GM23338 (cell line): ENCODE results near the gene SLC30A3. TPM values are rescaled to one million over a fixed set of nuclear protein-coding genes. Genes with fewer than 3 reads are reported as not detected.

Experiments used
- ATAC-seq: fragments of 200-7000 bp; cut with Tn5 transposase; 3 replicates; pipeline ENCODE4 v1.9.1; 2020
- DNase-seq: peaks from one replicate; pipeline ENCODE4 v3.0.0-alpha.2; 2015; ENCODE audit warnings: low spot score
- H2AFZ ChIP-seq: fragments of 200-600 bp; sonication (generic); 2 replicates; pipeline ENCODE4 v1.8.0; 2016; ENCODE audit warnings: antibody characterized with exemption, mild to moderate bottlenecking, moderate library complexity
- H3F3A ChIP-seq: fragments of 200-600 bp; sonication (generic); replicated peaks from 2 replicates; pipeline ENCODE4 v1.8.0; 2017; ENCODE audit warnings: antibody characterized with exemption, mixed run types, low read depth
- H3K27ac ChIP-seq: fragments of 200-600 bp; sonication (generic); 2 replicates; pipeline ENCODE4 v1.6.1; 2016; ENCODE audit warnings: low read depth
- H3K27me3 ChIP-seq: fragments of 200-600 bp; sonication (generic); 2 replicates; pipeline ENCODE4 v1.8.0; 2016; ENCODE audit warnings: mild to moderate bottlenecking, mixed run types, moderate library complexity; ENCODE audit not compliant: insufficient read depth
- H3K36me3 ChIP-seq: fragments of 200-600 bp; sonication (generic); 2 replicates; pipeline ENCODE4 v1.8.0; 2016; ENCODE audit warnings: mild to moderate bottlenecking; ENCODE audit not compliant: insufficient read depth
- H3K4me1 ChIP-seq: fragments of 200-600 bp; sonication (generic); 2 replicates; pipeline ENCODE4 v1.8.0; 2016; ENCODE audit warnings: mild to moderate bottlenecking, moderate library complexity; ENCODE audit not compliant: insufficient read depth
- H3K4me2 ChIP-seq: fragments of 200-600 bp; sonication (generic); 2 replicates; pipeline ENCODE4 v1.7.1; 2017; ENCODE audit warnings: mixed run types
- H3K4me3 ChIP-seq: fragments of 200-600 bp; sonication (generic); 2 replicates; pipeline ENCODE4 v1.6.1; 2016; ENCODE audit warnings: mixed run types
- H3K79me2 ChIP-seq: fragments of 200-600 bp; sonication (generic); replicated peaks from 2 replicates; pipeline ENCODE4 v1.8.0; 2017; ENCODE audit warnings: mild to moderate bottlenecking; ENCODE audit not compliant: insufficient read depth
- H3K9me2 ChIP-seq: fragments of 200-600 bp; sonication (generic); 2 replicates; pipeline ENCODE4 v1.8.0; 2017; ENCODE audit not compliant: insufficient read depth
- H4K20me1 ChIP-seq: fragments of 200-600 bp; sonication (generic); replicated peaks from 2 replicates; pipeline ENCODE4 v1.8.0; 2017; ENCODE audit warnings: mild to moderate bottlenecking; ENCODE audit not compliant: insufficient read depth
- H3K27ac Mint-ChIP-seq: 2 replicates; pipeline ENCODE4 v1.8.0; 2020; ENCODE audit warnings: inconsistent platforms, mild to moderate bottlenecking, moderate library complexity, mixed read lengths
- H3K27me3 Mint-ChIP-seq: 3 replicates; pipeline ENCODE4 v1.8.0; 2022; ENCODE audit warnings: low read depth, mild to moderate bottlenecking, moderate library complexity, mixed read lengths, inconsistent platforms; ENCODE audit not compliant: insufficient read depth, poor library complexity
- H3K36me3 Mint-ChIP-seq: 3 replicates; pipeline ENCODE4 v1.8.0; 2021; ENCODE audit warnings: low read depth, mild to moderate bottlenecking, inconsistent platforms, moderate library complexity, mixed read lengths
- H3K4me1 Mint-ChIP-seq: 3 replicates; pipeline ENCODE4 v1.8.0; 2020; ENCODE audit warnings: mild to moderate bottlenecking, inconsistent platforms, mixed read lengths
- H3K4me3 Mint-ChIP-seq: 3 replicates; pipeline ENCODE4 v1.8.0; 2021; ENCODE audit warnings: moderate library complexity, mild to moderate bottlenecking, inconsistent platforms, mixed read lengths
- H3K9me3 Mint-ChIP-seq: 3 replicates; pipeline ENCODE4 v1.8.0; 2020; ENCODE audit warnings: moderate library complexity, mild to moderate bottlenecking, inconsistent platforms, mixed read lengths
- EZH2phosphoT487 ChIP-seq: fragments of 200-600 bp; sonication (generic); IDR thresholded peaks from one replicate; pipeline ENCODE4 v1.8.1; 2018; ENCODE audit warnings: antibody characterized with exemption; ENCODE audit not compliant: unreplicated experiment
- JUNB ChIP-seq: IDR thresholded peaks from one replicate; pipeline ENCODE4 v1.6.1; 2016; ENCODE audit warnings: antibody characterized with exemption; ENCODE audit not compliant: unreplicated experiment
- ZNF114 ChIP-seq: fragments of 250-450 bp; sonication (Bioruptor Pico); IDR thresholded peaks from 2 replicates; pipeline ENCODE4 v1.5.0; 2020; ENCODE audit warnings: mild to moderate bottlenecking, moderate library complexity
- ZNF331 ChIP-seq: fragments of 250-450 bp; sonication (Bioruptor Pico); IDR thresholded peaks from 2 replicates; pipeline ENCODE4 v1.5.0; 2020; ENCODE audit warnings: low read depth, mild to moderate bottlenecking, moderate library complexity
- polyA plus RNA-seq: library from polyadenylated mRNA; unstranded; fragments of >200 nt; fragmentation: Nextera tagmentation; extraction: Ambion mirVana; gene quantifications from 2 replicates; pipeline ENCODE4 v1.2.1, GENCODE V29; 2016
- total RNA-seq: library from RNA; depleted of rRNA; stranded (reverse); fragments of >200 nt; shearing (Covaris generic); gene quantifications from 2 replicates; pipeline ENCODE4 v1.2.3, GENCODE V29; 2014
- TF ChIP-seq, protein P1 (sequence below): fragments of 250-450 bp; sonication (Bioruptor Pico); IDR thresholded peaks from 2 replicates; pipeline ENCODE4 v1.5.0; 2020; ENCODE audit warnings: mild to moderate bottlenecking, moderate library complexity
- TF ChIP-seq, protein P2 (sequence below): IDR thresholded peaks from 2 replicates; pipeline ENCODE4 v1.6.1; 2016; ENCODE audit warnings: antibody characterized with exemption

Gene SLC30A3
- total and polyA plus RNA-seq, 2 experiments from 2014 or later, result 4.1 to 8.3 TPM

DNA sequence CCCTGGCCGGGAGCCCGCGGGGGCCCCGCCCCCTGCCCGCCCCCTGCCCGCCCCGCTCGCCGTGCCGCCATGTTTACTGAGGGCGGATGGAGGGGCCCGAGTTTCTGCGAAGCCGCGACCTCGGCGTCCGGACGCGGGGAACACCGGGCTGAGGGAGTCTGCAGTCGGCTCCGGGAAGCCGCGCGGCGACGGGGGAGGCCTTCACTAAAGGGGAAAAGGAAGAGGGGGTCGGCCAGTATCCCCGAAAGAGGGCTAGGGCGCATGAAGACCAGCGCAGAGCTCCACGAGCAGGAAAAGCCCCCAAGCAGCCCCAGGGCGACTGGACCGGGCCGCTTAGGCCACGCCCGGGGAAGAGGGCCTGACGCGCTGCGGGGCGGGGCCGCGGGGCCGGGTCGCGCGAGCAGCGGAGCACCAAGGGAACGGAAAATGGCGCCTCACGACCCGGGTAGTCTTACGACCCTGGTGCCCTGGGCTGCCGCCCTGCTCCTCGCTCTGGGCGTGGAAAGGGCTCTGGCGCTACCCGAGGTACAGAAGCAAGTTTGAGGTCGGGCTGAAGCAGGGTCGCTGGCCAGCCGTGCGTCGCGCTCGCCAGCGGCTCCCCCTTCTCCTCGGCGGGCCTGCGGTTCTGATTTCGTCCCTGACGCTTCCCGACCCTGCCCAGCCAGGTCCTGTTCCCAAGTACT is 50.8 kb downstream of the SLC30A3 start, which contains the start of the genes ATRAID and SLC5A6 (continued):
- TF ChIP-seq, protein P1, sequence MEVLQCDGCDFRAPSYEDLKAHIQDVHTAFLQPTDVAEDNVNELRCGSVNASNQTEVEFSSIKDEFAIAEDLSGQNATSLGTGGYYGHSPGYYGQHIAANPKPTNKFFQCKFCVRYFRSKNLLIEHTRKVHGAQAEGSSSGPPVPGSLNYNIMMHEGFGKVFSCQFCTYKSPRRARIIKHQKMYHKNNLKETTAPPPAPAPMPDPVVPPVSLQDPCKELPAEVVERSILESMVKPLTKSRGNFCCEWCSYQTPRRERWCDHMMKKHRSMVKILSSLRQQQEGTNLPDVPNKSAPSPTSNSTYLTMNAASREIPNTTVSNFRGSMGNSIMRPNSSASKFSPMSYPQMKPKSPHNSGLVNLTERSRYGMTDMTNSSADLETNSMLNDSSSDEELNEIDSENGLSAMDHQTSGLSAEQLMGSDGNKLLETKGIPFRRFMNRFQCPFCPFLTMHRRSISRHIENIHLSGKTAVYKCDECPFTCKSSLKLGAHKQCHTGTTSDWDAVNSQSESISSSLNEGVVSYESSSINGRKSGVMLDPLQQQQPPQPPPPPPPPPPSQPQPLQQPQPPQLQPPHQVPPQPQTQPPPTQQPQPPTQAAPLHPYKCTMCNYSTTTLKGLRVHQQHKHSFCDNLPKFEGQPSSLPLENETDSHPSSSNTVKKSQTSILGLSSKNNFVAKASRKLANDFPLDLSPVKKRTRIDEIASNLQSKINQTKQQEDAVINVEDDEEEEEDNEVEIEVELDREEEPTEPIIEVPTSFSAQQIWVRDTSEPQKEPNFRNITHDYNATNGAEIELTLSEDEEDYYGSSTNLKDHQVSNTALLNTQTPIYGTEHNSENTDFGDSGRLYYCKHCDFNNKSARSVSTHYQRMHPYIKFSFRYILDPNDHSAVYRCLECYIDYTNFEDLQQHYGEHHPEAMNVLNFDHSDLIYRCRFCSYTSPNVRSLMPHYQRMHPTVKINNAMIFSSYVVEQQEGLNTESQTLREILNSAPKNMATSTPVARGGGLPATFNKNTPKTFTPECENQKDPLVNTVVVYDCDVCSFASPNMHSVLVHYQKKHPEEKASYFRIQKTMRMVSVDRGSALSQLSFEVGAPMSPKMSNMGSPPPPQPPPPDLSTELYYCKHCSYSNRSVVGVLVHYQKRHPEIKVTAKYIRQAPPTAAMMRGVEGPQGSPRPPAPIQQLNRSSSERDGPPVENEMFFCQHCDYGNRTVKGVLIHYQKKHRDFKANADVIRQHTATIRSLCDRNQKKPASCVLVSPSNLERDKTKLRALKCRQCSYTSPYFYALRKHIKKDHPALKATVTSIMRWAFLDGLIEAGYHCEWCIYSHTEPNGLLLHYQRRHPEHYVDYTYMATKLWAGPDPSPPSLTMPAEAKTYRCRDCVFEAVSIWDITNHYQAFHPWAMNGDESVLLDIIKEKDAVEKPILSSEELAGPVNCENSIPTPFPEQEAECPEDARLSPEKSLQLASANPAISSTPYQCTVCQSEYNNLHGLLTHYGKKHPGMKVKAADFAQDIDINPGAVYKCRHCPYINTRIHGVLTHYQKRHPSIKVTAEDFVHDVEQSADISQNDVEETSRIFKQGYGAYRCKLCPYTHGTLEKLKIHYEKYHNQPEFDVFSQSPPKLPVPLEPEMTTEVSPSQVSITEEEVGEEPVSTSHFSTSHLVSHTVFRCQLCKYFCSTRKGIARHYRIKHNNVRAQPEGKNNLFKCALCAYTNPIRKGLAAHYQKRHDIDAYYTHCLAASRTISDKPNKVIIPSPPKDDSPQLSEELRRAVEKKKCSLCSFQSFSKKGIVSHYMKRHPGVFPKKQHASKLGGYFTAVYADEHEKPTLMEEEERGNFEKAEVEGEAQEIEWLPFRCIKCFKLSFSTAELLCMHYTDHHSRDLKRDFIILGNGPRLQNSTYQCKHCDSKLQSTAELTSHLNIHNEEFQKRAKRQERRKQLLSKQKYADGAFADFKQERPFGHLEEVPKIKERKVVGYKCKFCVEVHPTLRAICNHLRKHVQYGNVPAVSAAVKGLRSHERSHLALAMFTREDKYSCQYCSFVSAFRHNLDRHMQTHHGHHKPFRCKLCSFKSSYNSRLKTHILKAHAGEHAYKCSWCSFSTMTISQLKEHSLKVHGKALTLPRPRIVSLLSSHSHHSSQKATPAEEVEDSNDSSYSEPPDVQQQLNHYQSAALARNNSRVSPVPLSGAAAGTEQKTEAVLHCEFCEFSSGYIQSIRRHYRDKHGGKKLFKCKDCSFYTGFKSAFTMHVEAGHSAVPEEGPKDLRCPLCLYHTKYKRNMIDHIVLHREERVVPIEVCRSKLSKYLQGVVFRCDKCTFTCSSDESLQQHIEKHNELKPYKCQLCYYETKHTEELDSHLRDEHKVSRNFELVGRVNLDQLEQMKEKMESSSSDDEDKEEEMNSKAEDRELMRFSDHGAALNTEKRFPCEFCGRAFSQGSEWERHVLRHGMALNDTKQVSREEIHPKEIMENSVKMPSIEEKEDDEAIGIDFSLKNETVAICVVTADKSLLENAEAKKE (CRISPR knock-in tag), result no peak

DNA sequence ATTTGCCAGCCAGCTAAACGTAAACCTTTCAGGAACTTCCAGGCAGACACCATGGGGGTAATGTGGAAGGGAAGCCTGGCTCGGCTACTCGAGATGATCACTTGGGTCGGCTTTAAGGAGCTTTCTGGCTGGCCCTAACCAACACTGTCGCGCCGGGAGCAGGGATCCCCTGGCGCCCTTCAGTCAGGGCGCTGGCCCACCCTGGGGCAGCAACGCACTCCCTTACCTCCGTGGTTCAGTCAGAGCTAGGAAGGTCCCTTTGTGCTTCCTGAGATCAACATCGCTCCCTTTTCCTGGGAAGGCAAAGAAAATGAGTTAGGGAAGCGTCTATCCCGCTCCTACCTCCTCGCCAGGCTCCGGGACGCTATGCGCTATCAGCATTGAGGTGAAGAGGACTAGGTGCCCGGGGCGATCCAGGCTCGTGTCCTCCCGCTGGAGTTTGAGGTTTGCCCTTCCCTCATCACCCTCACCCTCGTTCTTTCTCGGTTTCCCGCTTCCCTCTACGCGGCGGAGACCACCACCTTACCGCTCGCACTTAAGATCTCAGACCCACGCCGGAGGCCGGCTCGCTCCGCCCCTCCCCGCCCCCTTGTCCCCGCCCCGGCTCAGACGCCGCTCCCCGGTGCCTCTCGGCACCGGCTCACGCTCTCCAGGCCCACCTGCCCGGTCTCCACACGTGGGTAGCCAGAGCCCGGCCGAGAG is 51.5 kb downstream of the SLC30A3 start:
- H3K27ac Mint-ChIP-seq, result peak overlapping the region; percentile 97
- H3K4me1 Mint-ChIP-seq, result peaks cover 27% of the 10 kb centered on the region
- TF ChIP-seq, protein P1 (CRISPR knock-in tag), result no peak
- TF ChIP-seq EZH2phosphoT487 (no peak), JUNB (no peak), ZNF114 (CRISPR knock-in tag) (no peak), ZNF331 (no peak)
- TF ChIP-seq, protein P2, sequence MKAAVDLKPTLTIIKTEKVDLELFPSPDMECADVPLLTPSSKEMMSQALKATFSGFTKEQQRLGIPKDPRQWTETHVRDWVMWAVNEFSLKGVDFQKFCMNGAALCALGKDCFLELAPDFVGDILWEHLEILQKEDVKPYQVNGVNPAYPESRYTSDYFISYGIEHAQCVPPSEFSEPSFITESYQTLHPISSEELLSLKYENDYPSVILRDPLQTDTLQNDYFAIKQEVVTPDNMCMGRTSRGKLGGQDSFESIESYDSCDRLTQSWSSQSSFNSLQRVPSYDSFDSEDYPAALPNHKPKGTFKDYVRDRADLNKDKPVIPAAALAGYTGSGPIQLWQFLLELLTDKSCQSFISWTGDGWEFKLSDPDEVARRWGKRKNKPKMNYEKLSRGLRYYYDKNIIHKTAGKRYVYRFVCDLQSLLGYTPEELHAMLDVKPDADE, result no peak

More for the DNA sequence above, 51.5 kb downstream of the SLC30A3 start:
- no peaks in the 10 kb centered on the region for H3K9me2 ChIP-seq
- peak overlapping the region; percentile 99 for H3K27ac ChIP-seq
- H3K27me3 ChIP-seq, result no peaks in the 10 kb centered on the region
- ATAC-seq (peak; percentile 82), DNase-seq (peak; percentile 83)
- H3K79me2 ChIP-seq, result peaks cover 39% of the 10 kb centered on the region
- no peaks in the 10 kb centered on the region; the same call in 2 of the 3 replicates for H3K9me3 Mint-ChIP-seq
- H3K4me3 ChIP-seq, result peak overlapping the region; percentile 92
- peak overlapping the region; percentile 87 for H2AFZ ChIP-seq
- H3K36me3 ChIP-seq, result peaks cover 31% of the 10 kb centered on the region
- peaks cover 6% of the 10 kb centered on the region; the same call in 1 of the 2 replicates for H3K4me1 ChIP-seq
- peaks cover 61% of the 10 kb centered on the region for H3K36me3 Mint-ChIP-seq
- H3F3A ChIP-seq, result peaks cover 10% of the 10 kb centered on the region; the same call in 1 of the 2 replicates
- peak overlapping the region; percentile 94 for H3K4me3 Mint-ChIP-seq
- H4K20me1 ChIP-seq, result peaks cover 14% of the 10 kb centered on the region; the same call in 1 of the 2 replicates
- H3K4me2 ChIP-seq, result peak overlapping the region; percentile 98
- H3K27me3 Mint-ChIP-seq, result peaks cover 5% of the 10 kb centered on the region
